Neuronal stem cell (in vitro differentiated cells): ENCODE measurements around the gene ADAMTS13.

Source experiments
- DNase-seq: peaks from one replicate; pipeline ENCODE4 v3.0.0-alpha.2; 2013; ENCODE audit warnings: low spot score
- H2AFZ ChIP-seq: one replicate; pipeline ENCODE4 v1.6.1; 2013; ENCODE audit warnings: mild to moderate bottlenecking, low read length, inconsistent platforms
- H2AK5ac ChIP-seq: 2 replicates; pipeline ENCODE4 v1.6.1; 2013; ENCODE audit warnings: low read depth, mild to moderate bottlenecking, inconsistent platforms, low read length, moderate library complexity, mixed read lengths
- H2BK120ac ChIP-seq: 2 replicates; pipeline ENCODE4 v1.6.1; 2013; ENCODE audit warnings: low read depth, mild to moderate bottlenecking, inconsistent platforms, low read length, moderate library complexity, mixed read lengths
- H2BK12ac ChIP-seq: one replicate; pipeline ENCODE4 v1.6.1; 2013; ENCODE audit warnings: low read length, inconsistent platforms
- H2BK15ac ChIP-seq: 2 replicates; pipeline ENCODE4 v1.6.1; 2013; ENCODE audit warnings: mild to moderate bottlenecking, low read length, inconsistent platforms, mixed read lengths
- H2BK5ac ChIP-seq: one replicate; pipeline ENCODE4 v1.6.1; 2013; ENCODE audit warnings: inconsistent platforms, mild to moderate bottlenecking, low read length, moderate library complexity
- H3K14ac ChIP-seq: one replicate; pipeline ENCODE4 v1.6.1; 2013; ENCODE audit warnings: low read length, inconsistent platforms
- H3K18ac ChIP-seq: 2 replicates; pipeline ENCODE4 v1.6.1; 2013; ENCODE audit warnings: low read length, inconsistent platforms
- H3K23ac ChIP-seq: 2 replicates; pipeline ENCODE4 v1.6.1; 2013; ENCODE audit warnings: low read depth, mild to moderate bottlenecking, mixed read lengths, low read length, inconsistent platforms; ENCODE audit not compliant: poor library complexity
- H3K27ac ChIP-seq: replicated peaks from 3 replicates; pipeline ENCODE4 v1.5.1; 2013; ENCODE audit warnings: low read length, inconsistent platforms
- H3K27me3 ChIP-seq, 3 experiments: 2 replicates each; pipeline ENCODE4 v1.6.1; 2013; ENCODE audit warnings: low read length in 3 of 3, mild to moderate bottlenecking in 2 of 3, inconsistent platforms in 1 of 3, low read depth in 1 of 3, mixed read lengths in 1 of 3, moderate library complexity in 1 of 3; ENCODE audit not compliant: control insufficient read depth in 3 of 3, insufficient read depth in 3 of 3
- H3K36me3 ChIP-seq, 2 donors: replicated peaks in 1 of 2; 2 replicates each; pipeline ENCODE4 v1.6.1; 2013; ENCODE audit warnings: low read length in 2 of 2; ENCODE audit not compliant: control insufficient read depth in 2 of 2, insufficient read depth in 2 of 2
- H3K4ac ChIP-seq: 2 replicates; pipeline ENCODE4 v1.6.1; 2013; ENCODE audit warnings: inconsistent platforms, mild to moderate bottlenecking, low read length, moderate library complexity
- H3K4me1 ChIP-seq, 2 donors: 1 replicate in 1 of 2; 2 replicates in 1 of 2; pipeline ENCODE4 v1.6.1; 2013; ENCODE audit warnings: low read length in 2 of 2, low read depth in 1 of 2; ENCODE audit not compliant: control insufficient read depth in 2 of 2, insufficient read depth in 1 of 2
- H3K4me2 ChIP-seq: one replicate; pipeline ENCODE4 v1.6.1; 2013; ENCODE audit warnings: mild to moderate bottlenecking, low read length, inconsistent platforms; ENCODE audit not compliant: insufficient read depth, poor library complexity, severe bottlenecking
- H3K4me3 ChIP-seq, 2 donors: 2 replicates each; pipeline ENCODE4 v1.5.1; 2013; ENCODE audit warnings: low read length in 2 of 2, mild to moderate bottlenecking in 2 of 2, inconsistent platforms in 1 of 2, moderate library complexity in 1 of 2
- H3K79me1 ChIP-seq: one replicate; pipeline ENCODE4 v1.6.1; 2013; ENCODE audit warnings: low read depth, mild to moderate bottlenecking, inconsistent platforms, low read length, moderate library complexity
- H3K9ac ChIP-seq: one replicate; pipeline ENCODE4 v1.6.1; 2013; ENCODE audit warnings: mild to moderate bottlenecking, low read depth, low read length, inconsistent platforms; ENCODE audit not compliant: poor library complexity
- H3K9me3 ChIP-seq, 2 donors: replicated peaks in 1 of 2; 2 replicates each; pipeline versions ENCODE3 to v1.6.1; 2013; ENCODE audit warnings: low read length in 2 of 2, mild to moderate bottlenecking in 2 of 2, inconsistent platforms in 1 of 2, low read depth in 1 of 2, mixed read lengths in 1 of 2, moderate library complexity in 1 of 2; ENCODE audit not compliant: control insufficient read depth in 2 of 2, insufficient read depth in 1 of 2
- H4K8ac ChIP-seq: one replicate; pipeline ENCODE4 v1.6.1; 2013; ENCODE audit warnings: low read depth, mild to moderate bottlenecking, inconsistent platforms, low read length, moderate library complexity
- H4K91ac ChIP-seq: one replicate; pipeline ENCODE4 v1.6.1; 2013; ENCODE audit warnings: low read length, low read depth, mild to moderate bottlenecking, inconsistent platforms; ENCODE audit not compliant: poor library complexity
- WGBS, 2 donors: extraction: QIAGEN DNeasy Blood & Tissue Kit; methylation state at CpG; one replicate each; pipeline ENCODE4 v1.1.7; 2013; ENCODE audit warnings: missing lambda C conversion rate in 2 of 2, mixed read lengths in 1 of 2; ENCODE audit not compliant: insufficient read length in 2 of 2, insufficient replicate concordance in 1 of 2; ENCODE audit errors: extremely low coverage in 2 of 2; 5-methylcytosine and 5-hydroxymethylcytosine counted together

The ADAMTS13 gene

DNA sequence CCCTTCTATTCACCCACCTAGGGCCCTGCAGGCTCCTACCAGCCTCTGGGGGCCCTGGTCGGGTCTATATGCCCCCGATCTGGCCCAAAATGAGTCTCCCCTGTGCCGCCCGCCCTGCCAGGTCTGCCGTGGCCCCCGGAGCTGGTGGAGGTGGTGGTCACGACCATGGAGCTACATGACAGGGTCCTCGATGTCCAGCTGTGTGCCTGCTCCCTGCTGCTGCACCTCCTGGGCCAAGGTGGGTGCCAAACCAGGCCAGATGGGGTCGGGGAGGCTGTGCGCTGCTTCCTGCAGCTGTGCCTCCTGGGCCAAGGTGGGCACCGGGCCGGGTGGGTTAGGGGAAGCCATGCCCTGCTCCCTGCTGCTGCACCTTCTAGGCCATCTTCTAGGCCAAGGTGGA is 21.9 kb upstream of the ADAMTS13 start:
- no peaks in the 10 kb centered on the region for H3K9me3 ChIP-seq
- no peak overlapping the region for H3K27ac ChIP-seq
- H3K14ac ChIP-seq = no peak overlapping the region
- H2BK5ac ChIP-seq = no peak overlapping the region
- H2AFZ ChIP-seq = no peak overlapping the region
- H3K4me1 ChIP-seq = peaks cover 0 to 3% of the 10 kb centered on the region in 2 donors
- H3K79me1 ChIP-seq = no peaks in the 10 kb centered on the region
- H3K4ac ChIP-seq = no peak overlapping the region
- H3K36me3 ChIP-seq = peaks cover 15 to 20% of the 10 kb centered on the region in 2 donors
- DNase-seq = no peak
- H3K27me3 ChIP-seq = peaks cover 0 to 2% (median 0%) of the 10 kb centered on the region in 3 experiments
- H3K4me3 ChIP-seq = no peak overlapping the region
- H3K9ac ChIP-seq = no peak overlapping the region
- no peak overlapping the region for H4K91ac ChIP-seq
- H2BK15ac ChIP-seq = no peak overlapping the region
- no CpG with 5 or more reads among the region's 12 CpGs for WGBS, 2 donors
- H3K4me2 ChIP-seq = no peak overlapping the region
- H2AK5ac ChIP-seq = no peak overlapping the region
- H3K18ac ChIP-seq = peak overlapping the region; percentile 48
- H2BK120ac ChIP-seq = no peak overlapping the region
- H4K8ac ChIP-seq = no peak overlapping the region
- H2BK12ac ChIP-seq = no peak overlapping the region
- no peak overlapping the region for H3K23ac ChIP-seq

- H3K23ac ChIP-seq = no peak overlapping the region
- peaks cover 0 to 3% of the 10 kb centered on the region in 2 donors for H3K4me1 ChIP-seq
- H3K27ac ChIP-seq = no peak overlapping the region
- H3K18ac ChIP-seq = no peak overlapping the region
- no peak overlapping the region for H2BK15ac ChIP-seq
- H2AK5ac ChIP-seq = no peak overlapping the region
- WGBS, 2 donors = no CpG with 5 or more reads among the region's 6 CpGs
- no peak overlapping the region for H3K14ac ChIP-seq
- H3K36me3 ChIP-seq = peaks cover 25 to 33% of the 10 kb centered on the region in 2 donors
- H3K9ac ChIP-seq = no peak overlapping the region
- H3K9me3 ChIP-seq = no peaks in the 10 kb centered on the region
- H3K4ac ChIP-seq = no peak overlapping the region
- peak overlapping the region; percentile 32 for H2BK5ac ChIP-seq
- H2BK120ac ChIP-seq = no peak overlapping the region
- H4K91ac ChIP-seq = no peak overlapping the region
- H3K4me3 ChIP-seq = no peak overlapping the region
- no peak for DNase-seq
- H3K27me3 ChIP-seq = peaks cover 0 to 2% (median 0%) of the 10 kb centered on the region in 3 experiments
- no peak overlapping the region for H3K4me2 ChIP-seq
- H3K79me1 ChIP-seq = no peaks in the 10 kb centered on the region
- H2BK12ac ChIP-seq = no peak overlapping the region
- peak overlapping the region; percentile 32 for H4K8ac ChIP-seq
- H2AFZ ChIP-seq = no peak overlapping the region
These were observed 20.6 kb upstream of the ADAMTS13 start for GRCh38 chr9:133401588-133401987.

- H2BK12ac ChIP-seq = no peak overlapping the region
- peaks cover 32 to 44% of the 10 kb centered on the region in 2 donors for H3K36me3 ChIP-seq
- H3K4ac ChIP-seq = no peak overlapping the region
- no peaks in the 10 kb centered on the region for H3K79me1 ChIP-seq
- no peak overlapping the region for H4K91ac ChIP-seq
- H2BK5ac ChIP-seq = no peak overlapping the region
- H2AFZ ChIP-seq = no peak overlapping the region
- H4K8ac ChIP-seq = no peak overlapping the region
- H2AK5ac ChIP-seq = no peak overlapping the region
- no peak for DNase-seq
- no CpG with 5 or more reads among the region's 7 CpGs for WGBS, 2 donors
- H3K4me3 ChIP-seq = no peak overlapping the region
- H3K9me3 ChIP-seq = no peaks in the 10 kb centered on the region
- no peak overlapping the region for H3K23ac ChIP-seq
- H3K27ac ChIP-seq = no peak overlapping the region
- no peak overlapping the region for H2BK120ac ChIP-seq
- H3K4me1 ChIP-seq = no peaks in the 10 kb centered on the region
- no peak overlapping the region for H3K14ac ChIP-seq
- no peak overlapping the region for H2BK15ac ChIP-seq
- peak overlapping the region; percentile 30 for H3K9ac ChIP-seq
- no peaks in the 10 kb centered on the region for H3K27me3 ChIP-seq
- H3K18ac ChIP-seq = no peak overlapping the region
- no peak overlapping the region for H3K4me2 ChIP-seq
These were observed 19.5 kb upstream of the ADAMTS13 start for GRCh38 chr9:133402689-133403088.

DNA sequence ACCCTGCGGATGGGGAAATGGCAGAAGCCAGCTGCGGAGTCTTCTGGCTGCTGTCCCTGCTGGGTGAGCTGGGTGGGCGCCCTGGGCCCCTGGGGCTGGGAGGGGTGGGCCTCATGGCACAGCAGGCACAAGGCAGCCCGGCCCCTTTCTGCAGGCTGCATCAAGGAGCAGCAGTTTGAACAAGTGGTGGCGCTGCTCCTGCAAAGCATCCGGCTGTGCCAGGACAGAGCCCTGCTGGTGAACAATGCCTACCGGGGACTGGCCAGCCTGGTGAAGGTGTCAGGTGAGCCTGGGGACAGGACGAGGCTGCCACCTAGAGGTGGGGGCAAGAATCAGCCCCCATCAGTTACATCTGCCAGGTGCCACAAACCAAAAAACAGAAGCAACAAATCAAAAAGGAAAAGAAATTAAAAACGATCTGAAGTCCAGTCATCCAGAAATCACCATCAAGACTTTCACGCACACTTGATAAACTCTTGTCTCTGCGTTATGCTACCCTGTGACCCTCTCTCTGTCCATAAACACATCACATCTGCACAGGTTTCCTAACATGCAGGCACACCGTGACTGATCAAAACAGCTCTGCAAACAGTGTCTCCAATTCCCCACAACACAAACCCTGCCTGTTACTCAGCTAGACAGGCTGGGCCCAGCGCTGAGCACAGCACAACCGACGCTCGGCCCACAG is 18.3 kb upstream of the ADAMTS13 start:
- Histone ChIP-seq H3K27me3 (no peaks in the 10 kb centered on the region), H3K27ac (no peak overlapping the region), H2BK15ac (no peak overlapping the region), H4K91ac (peak overlapping the region; percentile 82), H3K36me3 (peaks cover 35 to 55% of the 10 kb centered on the region in 2 donors), H2BK5ac (no peak overlapping the region), H3K9me3 (no peaks in the 10 kb centered on the region), H3K4ac (no peak overlapping the region), H2AFZ (no peak overlapping the region), H3K14ac (no peak overlapping the region), H3K23ac (peak overlapping the region; percentile 23), H2AK5ac (no peak overlapping the region), H3K18ac (no peak overlapping the region), H3K9ac (peak overlapping the region; percentile 3), H3K4me1 (no peaks in the 10 kb centered on the region), H2BK120ac (no peak overlapping the region), H3K79me1 (no peaks in the 10 kb centered on the region), H2BK12ac (no peak overlapping the region), H3K4me3 (no peak overlapping the region), H3K4me2 (no peak overlapping the region), H4K8ac (no peak overlapping the region)
- no CpG with 5 or more reads among the region's 16 CpGs for whole genome bisulfite sequencing, 2 donors
- no peak for DNase-seq
